ENCODE data around the gene SPPL3. TPM values are rescaled to one million over a fixed set of nuclear protein-coding genes. Genes with fewer than 3 reads are reported as not detected.

The SPPL3 gene
- total RNA-seq, 1 donor: 44.5 TPM

DNA sequence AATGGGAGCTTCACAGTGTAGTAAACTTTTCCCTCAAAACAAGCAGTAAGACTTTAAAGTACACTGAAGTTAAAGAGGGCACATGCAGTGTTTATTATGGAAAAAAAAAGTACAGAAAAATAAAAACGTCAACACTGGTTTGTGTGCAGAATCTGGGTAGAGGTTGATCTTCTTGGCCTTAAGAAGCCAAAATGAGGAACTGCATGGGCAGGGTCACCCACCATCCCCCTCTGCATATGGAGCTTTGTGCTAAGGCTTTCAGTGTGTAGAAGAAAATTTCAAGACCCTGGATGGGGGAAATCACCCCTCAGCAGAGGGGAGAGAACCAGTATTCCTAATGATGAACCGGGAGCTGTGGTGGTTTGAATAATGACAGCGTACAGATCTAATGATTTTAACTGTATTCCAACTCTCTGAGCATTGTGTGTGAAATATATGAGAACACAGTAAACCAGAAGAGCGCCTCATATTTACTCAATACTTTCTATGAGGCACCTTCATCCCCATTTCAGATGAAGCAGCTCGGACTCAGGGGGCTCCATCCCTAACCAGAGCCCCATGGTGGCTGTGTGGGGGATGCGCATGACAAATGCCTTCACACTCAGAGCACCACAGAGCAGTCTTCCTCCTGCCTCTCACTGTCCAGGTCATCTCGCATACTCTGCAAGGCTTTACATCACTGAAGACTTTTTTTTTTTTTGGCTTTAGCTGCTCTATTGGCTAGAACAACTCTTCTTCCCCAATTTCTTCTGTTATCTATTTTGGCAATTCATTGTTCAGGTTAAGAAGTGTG lies 145.2 kb downstream of the SPPL3 start:
- Histone ChIP-seq H3K4me1 (ENCODE audit: insufficient read depth, low read length) (no peaks in the 10 kb centered on the region), H3K27me3 (ENCODE audit: insufficient read depth, low read length) (no peaks in the 10 kb centered on the region), H3K4me3 (ENCODE audit: low read length) (no peak overlapping the region), H3K9me3 (ENCODE audit: low read depth, low read length) (peaks cover 11% of the 10 kb centered on the region)

DNA sequence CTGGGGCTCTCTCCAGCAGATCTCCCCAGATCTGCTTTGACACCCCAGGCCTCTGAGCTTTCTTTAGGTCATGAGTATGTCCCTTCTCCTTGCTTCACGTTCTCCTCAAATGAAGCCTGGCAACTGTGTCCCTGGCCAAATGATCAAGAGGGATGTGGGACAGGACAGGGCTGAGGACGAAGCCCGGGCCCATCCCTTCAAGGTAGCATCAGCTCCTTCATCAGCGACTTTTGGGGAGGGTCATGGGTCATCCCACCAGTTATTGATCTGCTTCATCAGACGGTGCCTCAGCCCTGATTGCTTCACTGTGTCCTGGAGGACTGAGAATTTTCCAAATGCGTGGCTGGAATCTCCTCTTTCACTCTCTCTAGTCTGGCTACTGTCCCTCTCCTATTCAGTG lies 146.2 kb downstream of the SPPL3 start:
- H3K4me1 ChIP-seq (ENCODE audit: insufficient read depth, low read length): no peaks in the 10 kb centered on the region
- no peak overlapping the region for H3K4me3 ChIP-seq (ENCODE audit: low read length)
- H3K27me3 ChIP-seq (ENCODE audit: insufficient read depth, low read length): no peaks in the 10 kb centered on the region
- H3K9me3 ChIP-seq (ENCODE audit: low read depth, low read length): peaks cover 11% of the 10 kb centered on the region

DNA sequence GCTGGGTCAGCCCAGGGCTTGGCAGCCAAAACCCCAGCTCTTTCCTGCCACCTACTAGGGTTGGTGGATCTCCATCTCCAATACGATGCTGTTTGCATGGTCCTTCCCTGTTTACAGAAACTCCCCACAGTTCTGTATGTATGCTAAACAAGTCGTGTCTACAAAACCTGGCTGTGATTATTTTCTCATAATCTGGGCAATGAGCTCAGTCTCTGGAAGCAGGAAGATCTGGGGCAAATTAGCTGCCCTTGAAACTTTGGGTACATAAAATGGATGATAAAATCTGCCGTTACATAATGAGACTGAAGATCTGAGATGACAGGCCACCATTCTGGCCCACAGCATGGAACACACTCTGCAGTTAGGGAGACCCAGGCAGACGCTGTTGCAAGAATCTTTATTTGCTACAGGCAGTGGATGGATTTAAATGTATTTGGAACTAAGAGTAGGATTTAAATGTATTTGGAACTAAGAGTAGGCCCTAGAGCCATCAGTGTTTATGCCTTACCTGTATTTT lies 146.9 kb downstream of the SPPL3 start:
- no peaks in the 10 kb centered on the region for H3K4me1 ChIP-seq (ENCODE audit: insufficient read depth, low read length)
- H3K4me3 ChIP-seq (ENCODE audit: low read length): no peak overlapping the region
- peaks cover 11% of the 10 kb centered on the region for H3K9me3 ChIP-seq (ENCODE audit: low read depth, low read length)
- no peaks in the 10 kb centered on the region for H3K27me3 ChIP-seq (ENCODE audit: insufficient read depth, low read length)

DNA sequence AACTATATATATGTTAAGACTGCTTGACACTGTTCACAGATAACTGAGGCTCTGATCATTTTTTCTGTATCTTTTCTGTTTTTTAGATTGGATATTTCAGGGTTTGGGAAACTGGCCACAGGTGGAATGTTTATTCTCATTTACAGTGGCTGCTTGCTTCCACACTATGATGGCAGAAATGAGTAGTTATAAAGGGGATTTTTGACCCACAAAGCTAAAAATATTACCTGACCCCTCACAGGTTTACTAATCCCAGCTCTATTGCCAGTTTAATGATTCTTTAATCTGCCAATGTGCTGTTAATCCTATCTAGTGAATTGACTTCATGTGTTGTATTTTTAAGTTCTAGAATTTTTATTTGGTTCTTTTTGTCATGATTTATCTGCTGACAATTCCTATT lies 148.9 kb downstream of the SPPL3 start:
- Histone ChIP-seq H3K4me1 (ENCODE audit: insufficient read depth, low read length) (no peaks in the 10 kb centered on the region), H3K9me3 (ENCODE audit: low read depth, low read length) (peaks cover 11% of the 10 kb centered on the region), H3K27me3 (ENCODE audit: insufficient read depth, low read length) (no peaks in the 10 kb centered on the region), H3K4me3 (ENCODE audit: low read length) (no peak overlapping the region)

DNA sequence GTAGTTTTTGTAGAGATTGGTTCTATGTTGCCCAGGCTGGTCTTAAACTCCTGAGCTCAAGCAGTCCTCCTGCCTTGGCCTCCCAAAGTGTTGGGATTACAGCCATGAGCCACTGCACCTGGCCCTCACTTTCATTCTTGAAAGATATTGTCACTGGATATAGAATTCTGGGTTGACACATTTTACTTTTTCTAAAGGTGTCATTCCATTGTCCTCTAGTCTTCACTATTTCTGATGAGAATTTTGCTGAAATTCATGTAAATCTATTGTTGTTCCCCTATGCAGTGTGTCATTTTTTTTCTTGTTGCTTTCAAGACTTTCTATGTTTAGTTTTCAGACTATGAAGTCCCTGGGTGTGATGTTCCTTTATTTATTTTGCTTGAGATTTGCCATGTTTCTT lies 149.4 kb downstream of the SPPL3 start:
- Histone ChIP-seq H3K4me3 (ENCODE audit: low read length) (no peak overlapping the region), H3K9me3 (ENCODE audit: low read depth, low read length) (peaks cover 11% of the 10 kb centered on the region), H3K4me1 (ENCODE audit: insufficient read depth, low read length) (no peaks in the 10 kb centered on the region), H3K27me3 (ENCODE audit: insufficient read depth, low read length) (no peaks in the 10 kb centered on the region)

DNA sequence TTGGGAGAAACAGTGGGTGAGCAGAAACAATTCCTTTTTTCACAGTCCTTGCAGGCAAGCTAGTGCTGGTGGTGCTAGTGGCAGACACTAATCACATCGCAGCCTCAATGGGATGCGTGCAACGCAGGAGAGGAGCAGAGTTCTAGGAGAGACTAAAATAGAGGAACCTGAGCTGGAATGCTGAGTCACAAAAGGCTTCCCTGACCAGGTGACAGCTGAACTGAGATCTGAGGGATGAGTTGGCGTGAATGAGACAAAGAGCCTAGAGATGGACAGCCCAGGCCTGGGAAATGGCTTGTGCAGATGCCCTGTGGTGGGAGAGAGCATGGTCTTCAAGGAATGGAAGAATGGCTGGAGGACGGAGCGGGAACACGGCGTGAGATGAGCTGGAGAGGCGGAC lies 152.8 kb downstream of the SPPL3 start:
- no peaks in the 10 kb centered on the region for H3K27me3 ChIP-seq (ENCODE audit: insufficient read depth, low read length)
- no peak overlapping the region for H3K4me3 ChIP-seq (ENCODE audit: low read length)
- H3K4me1 ChIP-seq (ENCODE audit: insufficient read depth, low read length): no peaks in the 10 kb centered on the region
- peaks cover 11% of the 10 kb centered on the region for H3K9me3 ChIP-seq (ENCODE audit: low read depth, low read length)

DNA sequence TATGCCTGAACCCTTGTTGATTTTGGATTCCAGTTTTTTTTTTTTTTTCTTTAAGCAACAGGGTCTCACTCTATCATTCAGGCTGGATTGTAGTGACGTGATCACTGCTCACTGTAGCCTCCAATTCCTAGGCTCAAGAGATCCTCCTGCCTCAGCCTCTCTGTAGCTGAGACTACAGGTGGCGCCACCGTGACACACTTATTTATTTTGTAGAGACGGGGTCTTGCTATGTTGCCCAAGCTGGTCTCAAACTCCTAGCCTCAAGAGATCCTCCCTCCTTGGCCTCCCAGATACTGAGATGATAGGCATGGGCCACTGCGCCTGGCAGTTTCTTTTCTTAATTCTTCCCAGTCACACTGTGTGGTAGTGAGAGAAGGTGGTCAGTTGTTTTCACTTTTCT lies 153.4 kb downstream of the SPPL3 start:
- Histone ChIP-seq H3K4me3 (ENCODE audit: low read length) (no peak overlapping the region), H3K9me3 (ENCODE audit: low read depth, low read length) (peaks cover 11% of the 10 kb centered on the region), H3K4me1 (ENCODE audit: insufficient read depth, low read length) (no peaks in the 10 kb centered on the region), H3K27me3 (ENCODE audit: insufficient read depth, low read length) (no peaks in the 10 kb centered on the region)

DNA sequence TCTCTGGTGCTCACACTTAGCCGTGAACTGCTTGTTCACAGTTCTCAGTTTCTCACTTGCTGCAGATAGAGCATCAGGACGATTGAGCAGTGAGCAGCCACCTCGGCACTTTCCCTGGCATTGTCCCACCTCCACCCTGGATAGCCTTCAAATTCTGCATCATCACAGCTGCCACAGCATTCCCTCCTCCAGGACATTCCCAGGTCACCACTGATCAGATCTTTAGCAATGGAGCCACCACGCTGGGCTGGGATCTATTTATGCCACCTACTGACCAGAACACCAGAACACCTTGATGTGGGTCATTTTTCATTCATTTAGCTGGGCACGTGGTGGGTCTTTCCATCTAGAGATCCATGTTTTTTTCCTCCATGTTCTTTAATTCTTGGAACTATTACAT lies 154.9 kb downstream of the SPPL3 start:
- no peak overlapping the region for H3K4me3 ChIP-seq (ENCODE audit: low read length)
- no peaks in the 10 kb centered on the region for H3K27me3 ChIP-seq (ENCODE audit: insufficient read depth, low read length)
- H3K4me1 ChIP-seq (ENCODE audit: insufficient read depth, low read length): no peaks in the 10 kb centered on the region
- no peaks in the 10 kb centered on the region for H3K9me3 ChIP-seq (ENCODE audit: low read depth, low read length)

DNA sequence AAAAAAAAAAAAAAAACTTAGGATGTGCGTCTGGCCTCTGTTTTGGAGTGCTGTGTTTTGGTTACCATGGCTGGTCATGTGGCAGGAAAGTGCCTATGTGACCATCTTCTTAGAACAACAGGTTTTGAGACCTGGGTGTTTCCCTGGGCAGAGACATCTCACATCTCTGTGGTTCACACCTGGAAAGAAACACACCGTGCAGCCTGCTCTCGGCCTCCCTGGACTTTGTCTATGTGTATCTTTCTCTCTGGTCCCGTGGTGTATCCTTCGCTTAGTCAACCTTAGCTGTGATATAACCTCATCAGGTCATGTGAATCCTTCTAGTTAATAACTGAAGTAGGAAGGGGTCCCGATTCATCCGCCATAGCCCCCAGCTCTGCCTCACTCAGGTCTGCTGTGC lies 155.9 kb downstream of the SPPL3 start:
- H3K4me3 ChIP-seq (ENCODE audit: low read length): no peak overlapping the region
- H3K4me1 ChIP-seq (ENCODE audit: insufficient read depth, low read length): no peaks in the 10 kb centered on the region
- no peaks in the 10 kb centered on the region for H3K27me3 ChIP-seq (ENCODE audit: insufficient read depth, low read length)
- H3K9me3 ChIP-seq (ENCODE audit: low read depth, low read length): no peaks in the 10 kb centered on the region

DNA sequence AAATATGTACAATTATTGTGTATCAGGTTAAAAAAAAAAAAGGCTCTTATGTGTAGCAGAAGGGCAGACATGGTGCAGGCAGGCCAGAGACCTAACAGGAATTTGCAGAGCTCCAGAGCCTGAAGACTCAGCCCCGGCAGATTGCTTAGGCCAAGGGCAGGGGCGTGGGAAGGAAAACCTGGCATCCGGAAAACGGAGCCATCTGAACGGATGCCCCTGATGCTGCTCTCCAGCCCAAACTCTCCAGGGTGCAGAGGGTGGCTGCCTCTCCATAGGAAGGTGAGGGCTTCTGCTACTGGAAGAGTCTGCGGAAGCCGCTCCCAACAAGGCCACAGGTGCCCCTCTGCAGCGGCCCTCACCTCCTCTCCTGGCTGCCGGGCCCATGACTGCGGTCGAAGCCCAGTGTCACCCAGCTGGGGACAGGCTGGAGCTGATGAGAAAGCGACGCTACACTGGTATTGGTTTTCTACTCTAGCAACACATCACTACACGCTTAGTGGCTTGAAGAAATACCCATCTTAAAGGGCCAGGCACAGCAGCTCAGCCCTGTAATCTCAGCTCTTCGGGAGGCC lies 159.2 kb downstream of the SPPL3 start:
- no peaks in the 10 kb centered on the region for H3K9me3 ChIP-seq (ENCODE audit: low read depth, low read length)
- H3K27me3 ChIP-seq (ENCODE audit: insufficient read depth, low read length): no peaks in the 10 kb centered on the region
- H3K4me3 ChIP-seq (ENCODE audit: low read length): no peak overlapping the region
- H3K4me1 ChIP-seq (ENCODE audit: insufficient read depth, low read length): no peaks in the 10 kb centered on the region

DNA sequence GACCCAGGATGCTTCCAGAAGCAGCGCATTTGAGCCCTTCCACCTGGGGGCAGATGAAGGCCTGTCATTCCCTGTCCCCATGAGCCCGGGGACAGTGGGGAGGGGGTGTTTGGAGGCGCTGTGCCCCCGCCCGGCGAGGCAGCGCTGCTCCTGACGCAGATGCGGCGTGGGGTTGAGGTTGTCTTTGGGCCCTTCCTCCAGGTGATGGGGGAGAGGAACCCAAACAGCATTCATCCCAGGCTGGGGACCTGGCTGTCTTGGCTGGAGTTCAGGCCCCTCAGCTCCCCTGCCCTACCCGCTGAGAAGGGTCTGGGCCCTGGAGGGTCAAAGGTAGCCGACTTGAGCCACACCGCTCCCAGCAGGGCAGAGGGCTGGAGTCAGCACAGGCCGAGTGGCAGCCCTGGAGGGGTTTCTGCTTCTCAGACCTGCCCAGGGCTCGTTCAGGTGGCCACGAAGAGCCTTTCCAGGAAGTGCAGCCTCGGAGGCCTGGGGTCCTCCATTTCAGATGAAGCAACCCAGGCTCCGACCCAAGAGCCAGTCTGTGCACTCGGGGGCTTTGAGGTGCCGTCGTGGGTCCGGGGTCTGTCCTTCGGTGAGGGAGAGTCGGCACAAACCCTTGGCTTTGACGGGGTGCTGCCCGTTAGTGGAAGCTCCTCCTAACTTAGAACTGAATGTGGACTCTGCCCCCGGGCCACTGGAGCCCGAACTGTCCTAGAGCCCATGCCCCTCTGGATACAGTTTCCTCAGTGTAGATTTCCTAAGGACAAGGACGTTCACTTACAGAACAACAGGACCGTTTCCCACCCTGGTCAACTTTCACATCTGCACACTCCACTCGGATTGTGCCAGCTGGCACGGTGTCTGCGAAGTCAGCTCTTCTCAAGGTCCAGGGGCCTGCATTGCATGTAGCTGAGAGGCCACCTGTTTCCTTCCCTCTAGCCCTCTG lies 162.4 kb downstream of the SPPL3 start:
- Histone ChIP-seq H3K27me3 (ENCODE audit: insufficient read depth, low read length) (no peaks in the 10 kb centered on the region), H3K4me3 (ENCODE audit: low read length) (no peak overlapping the region), H3K4me1 (ENCODE audit: insufficient read depth, low read length) (no peaks in the 10 kb centered on the region), H3K9me3 (ENCODE audit: low read depth, low read length) (no peaks in the 10 kb centered on the region)

DNA sequence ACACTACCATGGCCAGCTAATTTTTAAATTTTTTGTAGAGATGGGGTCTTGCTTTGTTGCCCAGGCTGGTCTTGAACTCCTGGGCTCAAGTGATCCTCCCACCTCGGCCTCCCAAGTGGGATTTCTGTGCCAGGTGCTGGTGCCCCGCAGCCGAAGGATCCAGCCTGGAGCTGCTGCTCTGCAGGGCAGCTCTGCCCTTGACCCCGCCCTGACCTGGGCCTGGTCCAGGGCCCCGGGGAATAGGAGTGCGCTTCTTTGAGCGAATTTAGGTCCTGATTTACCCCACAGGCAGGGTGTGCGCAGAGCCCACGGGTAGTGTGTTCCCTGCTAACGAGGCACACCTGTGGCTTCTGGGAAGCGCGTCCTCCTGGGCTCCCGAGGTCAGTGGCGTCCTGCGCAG lies 163.3 kb downstream of the SPPL3 start:
- Histone ChIP-seq H3K4me3 (ENCODE audit: low read length) (no peak overlapping the region), H3K4me1 (ENCODE audit: insufficient read depth, low read length) (no peaks in the 10 kb centered on the region), H3K27me3 (ENCODE audit: insufficient read depth, low read length) (no peaks in the 10 kb centered on the region), H3K9me3 (ENCODE audit: low read depth, low read length) (no peaks in the 10 kb centered on the region)

DNA sequence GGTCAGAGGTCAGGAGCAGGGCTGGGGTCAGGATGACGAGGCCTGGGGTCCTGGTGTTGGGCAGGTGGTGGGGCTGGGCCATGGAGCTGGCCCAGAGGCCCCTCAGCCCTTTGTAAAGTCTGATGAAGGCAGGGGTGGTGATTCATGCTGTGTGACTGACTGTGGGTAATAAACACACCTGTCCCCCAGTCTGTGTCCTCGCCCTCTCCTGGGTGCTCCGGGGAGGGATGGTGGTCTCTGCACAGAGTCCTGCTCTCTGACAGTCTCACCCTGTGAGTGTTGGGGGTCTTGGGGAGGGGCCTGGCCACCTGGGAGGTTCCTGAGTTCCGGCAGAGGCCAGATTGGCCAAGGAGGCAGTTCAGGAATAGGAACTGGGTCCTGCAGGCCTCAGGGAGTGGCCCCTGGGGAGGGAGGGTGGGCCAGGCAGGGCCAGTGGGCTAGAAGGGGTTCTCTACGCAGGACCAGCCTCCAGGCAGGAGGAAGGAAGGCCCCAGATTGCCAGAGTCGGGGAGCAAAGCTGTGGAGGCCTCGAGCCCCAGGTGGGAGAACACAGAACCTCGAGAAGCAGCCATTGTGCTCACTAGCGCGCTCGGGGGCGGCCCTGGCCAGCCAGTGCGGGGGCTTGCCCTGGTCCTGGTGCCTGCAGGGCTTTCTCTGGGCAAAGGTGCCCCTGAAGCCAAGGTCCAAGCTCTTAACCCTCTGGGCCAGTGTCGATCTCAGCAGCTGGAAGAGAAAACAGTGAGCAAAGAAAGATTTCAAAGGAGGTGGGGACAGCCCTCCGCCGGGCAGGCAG lies 164.1 kb downstream of the SPPL3 start:
- H3K4me3 ChIP-seq (ENCODE audit: low read length): no peak overlapping the region
- H3K27me3 ChIP-seq (ENCODE audit: insufficient read depth, low read length): no peaks in the 10 kb centered on the region
- no peaks in the 10 kb centered on the region for H3K9me3 ChIP-seq (ENCODE audit: low read depth, low read length)
- no peaks in the 10 kb centered on the region for H3K4me1 ChIP-seq (ENCODE audit: insufficient read depth, low read length)

DNA sequence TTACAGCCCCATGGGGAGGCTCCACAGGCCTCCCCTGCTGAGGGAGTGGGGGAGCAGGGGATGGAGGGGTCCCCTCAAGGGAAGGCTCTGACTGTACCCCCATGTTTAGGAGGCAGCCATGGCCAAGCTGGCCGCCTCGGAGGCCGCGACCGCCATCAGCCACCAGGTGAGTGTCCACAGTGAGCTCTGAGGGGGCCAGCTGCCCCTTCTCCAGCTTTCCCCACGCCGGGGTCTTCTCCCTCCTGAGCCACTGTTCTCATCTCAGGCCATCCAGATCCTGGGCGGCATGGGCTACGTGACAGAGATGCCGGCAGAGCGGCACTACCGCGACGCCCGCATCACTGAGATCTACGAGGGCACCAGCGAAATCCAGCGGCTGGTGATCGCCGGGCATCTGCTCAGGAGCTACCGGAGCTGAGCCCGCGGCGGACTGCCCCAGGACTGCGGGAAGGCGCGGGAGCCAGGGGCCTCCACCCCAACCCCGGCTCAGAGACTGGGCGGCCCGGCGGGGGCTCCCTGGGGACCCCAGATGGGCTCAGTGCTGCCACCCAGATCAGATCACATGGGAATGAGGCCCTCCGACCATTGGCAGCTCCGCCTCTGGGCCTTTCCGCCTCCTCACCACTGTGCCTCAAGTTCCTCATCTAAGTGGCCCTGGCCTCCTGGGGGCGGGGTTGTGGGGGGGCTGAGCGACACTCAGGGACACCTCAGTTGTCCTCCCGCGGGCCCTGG lies 165.0 kb downstream of the SPPL3 start:
- no peak overlapping the region for H3K4me3 ChIP-seq (ENCODE audit: low read length)
- H3K9me3 ChIP-seq (ENCODE audit: low read depth, low read length): no peaks in the 10 kb centered on the region
- H3K4me1 ChIP-seq (ENCODE audit: insufficient read depth, low read length): no peaks in the 10 kb centered on the region
- no peaks in the 10 kb centered on the region for H3K27me3 ChIP-seq (ENCODE audit: insufficient read depth, low read length)

Data from mononuclear cell (primary cell).